Lower lobe of right lung (tissue), 2 donors: ENCODE measurements around the gene CCT5. TPM values are rescaled to one million over a fixed set of nuclear protein-coding genes. Genes with fewer than 3 reads are reported as not detected.
A peak's percentile ranks its signal among the peaks of the same experiment; 100 is the strongest.
"Not testable (repeated sequence)": the region's sequence is repeated elsewhere in the genome, so short reads cannot be mapped to it uniquely, and the experiment has no call there.

Experiments used
- ATAC-seq, 2 donors: fragments of 200-7000 bp; cut with Tn5 transposase; one replicate each; pipeline ENCODE4 v1.9.1; 2020 to 2022; ENCODE audit warnings: mild to moderate bottlenecking in 2 of 2, moderate library complexity in 2 of 2
- DNase-seq: peaks from one replicate; pipeline ENCODE4 v3.0.0-alpha.2; 2020
- H3K27ac ChIP-seq: fragments of 200-600 bp; one replicate; pipeline ENCODE4 v1.8.0; 2022
- H3K27me3 ChIP-seq: fragments of 200-600 bp; one replicate; pipeline ENCODE4 v1.8.0; 2022; ENCODE audit warnings: low read depth
- H3K36me3 ChIP-seq: fragments of 200-600 bp; one replicate; pipeline ENCODE4 v1.8.0; 2022; ENCODE audit warnings: mild to moderate bottlenecking
- H3K4me1 ChIP-seq: fragments of 200-600 bp; one replicate; pipeline ENCODE4 v1.8.0; 2022
- H3K4me3 ChIP-seq: fragments of 200-600 bp; one replicate; pipeline ENCODE4 v1.8.0; 2022; ENCODE audit warnings: mild to moderate bottlenecking
- H3K9me3 ChIP-seq: fragments of 200-600 bp; one replicate; pipeline ENCODE4 v1.8.0; 2022
- intact Hi-C: fragments of 100-400 bp; cut with DNase I; formaldehyde crosslinking; loops from one replicate; pipeline ENCODE4 v1.11.0; 2022
- total RNA-seq: library from RNA; stranded (reverse); fragmentation: NEBNext Ultra II Directional; extraction: Animal tissue kit (Norgen Biotek cat#: 25700); gene quantifications from one replicate; pipeline ENCODE4 v1.2.1, GENCODE V29; 2021
- TF ChIP-seq, protein P1 (sequence below): fragments of 200-600 bp; IDR thresholded peaks from one replicate; pipeline ENCODE4 v1.8.0; 2022; ENCODE audit warnings: antibody characterized with exemption, mild to moderate bottlenecking
- donor health status: DM: no; HTN: yes; CAD: no; lungs with severe emphysema.

The CCT5 gene
- total RNA-seq, 1 donor from 2014 or later = 116 TPM

- Histone ChIP-seq H3K4me1 (no peaks in the 10 kb centered on the region), H3K9me3 (no peaks in the 10 kb centered on the region), H3K27ac (no peak overlapping the region), H3K4me3 (no peak overlapping the region), H3K27me3 (no peaks in the 10 kb centered on the region), H3K36me3 (peaks cover 28% of the 10 kb centered on the region)
- intact Hi-C loops = no loop called here
- TF ChIP-seq, protein P1, sequence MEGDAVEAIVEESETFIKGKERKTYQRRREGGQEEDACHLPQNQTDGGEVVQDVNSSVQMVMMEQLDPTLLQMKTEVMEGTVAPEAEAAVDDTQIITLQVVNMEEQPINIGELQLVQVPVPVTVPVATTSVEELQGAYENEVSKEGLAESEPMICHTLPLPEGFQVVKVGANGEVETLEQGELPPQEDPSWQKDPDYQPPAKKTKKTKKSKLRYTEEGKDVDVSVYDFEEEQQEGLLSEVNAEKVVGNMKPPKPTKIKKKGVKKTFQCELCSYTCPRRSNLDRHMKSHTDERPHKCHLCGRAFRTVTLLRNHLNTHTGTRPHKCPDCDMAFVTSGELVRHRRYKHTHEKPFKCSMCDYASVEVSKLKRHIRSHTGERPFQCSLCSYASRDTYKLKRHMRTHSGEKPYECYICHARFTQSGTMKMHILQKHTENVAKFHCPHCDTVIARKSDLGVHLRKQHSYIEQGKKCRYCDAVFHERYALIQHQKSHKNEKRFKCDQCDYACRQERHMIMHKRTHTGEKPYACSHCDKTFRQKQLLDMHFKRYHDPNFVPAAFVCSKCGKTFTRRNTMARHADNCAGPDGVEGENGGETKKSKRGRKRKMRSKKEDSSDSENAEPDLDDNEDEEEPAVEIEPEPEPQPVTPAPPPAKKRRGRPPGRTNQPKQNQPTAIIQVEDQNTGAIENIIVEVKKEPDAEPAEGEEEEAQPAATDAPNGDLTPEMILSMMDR = no peak
- DNase-seq (no peak), ATAC-seq (no peak)
Observed at GRCh38 chr5:10268100-10268499, 18.0 kb downstream of the CCT5 start.

DNA sequence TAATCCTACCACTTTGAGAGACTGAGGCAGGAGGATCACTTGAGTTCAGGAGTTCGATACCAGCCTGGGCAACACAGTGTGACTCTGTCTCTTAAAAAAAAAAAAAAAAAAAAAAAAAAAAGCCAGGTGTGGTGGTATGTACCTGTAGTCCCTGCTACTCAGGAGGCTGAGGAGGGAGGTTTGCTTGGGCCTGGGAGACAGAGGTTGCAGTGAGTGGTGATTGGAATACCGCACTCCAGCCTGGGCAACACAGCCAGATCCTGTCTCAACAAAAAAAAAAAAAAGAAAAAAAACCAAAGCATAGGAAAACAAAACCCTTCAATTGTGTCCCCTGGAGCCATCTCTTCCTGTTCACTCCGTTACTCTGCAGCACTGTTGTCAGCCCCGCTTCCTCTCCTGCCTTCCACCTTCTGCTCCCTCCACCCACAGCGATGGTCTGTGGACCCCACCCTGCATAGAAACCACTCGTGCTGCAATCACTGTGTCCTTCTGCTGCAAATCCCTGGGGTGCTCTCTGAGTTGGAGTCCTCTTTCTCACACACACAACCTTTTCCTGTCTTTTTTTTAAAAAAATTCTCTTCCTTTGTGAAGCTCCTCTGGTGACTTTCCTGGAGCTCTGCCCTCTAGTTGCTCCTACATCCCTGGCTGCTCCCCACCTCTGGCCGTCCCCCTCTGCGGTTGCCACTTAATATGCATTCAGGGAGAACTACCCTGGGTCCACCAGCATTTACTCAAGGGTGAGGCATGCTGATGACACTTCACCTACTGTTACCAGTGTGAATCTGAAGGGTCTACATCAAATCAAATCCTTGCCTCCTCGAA, 22.2 kb downstream of the CCT5 start:
- TF ChIP-seq, protein P1 = no peak
- no peak for DNase-seq

DNA sequence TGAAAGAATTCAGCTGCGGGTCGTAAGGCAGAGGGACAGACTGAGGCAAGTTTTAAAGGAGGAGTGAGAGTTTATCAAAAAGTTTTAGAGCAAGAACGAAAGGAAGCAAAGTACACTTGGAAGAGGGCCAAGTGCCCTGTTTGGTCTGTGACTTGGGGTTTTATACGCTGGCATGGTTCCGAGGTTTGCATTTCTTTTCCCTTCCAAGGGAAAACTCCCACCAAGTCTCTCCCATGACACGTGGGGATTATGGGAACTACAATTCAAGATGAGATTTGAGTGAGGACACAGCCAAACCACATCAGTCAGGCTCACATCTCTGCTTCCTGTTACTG, 22.8 kb downstream of the CCT5 start:
- H3K27me3 ChIP-seq, H3K9me3 ChIP-seq, H3K4me3 ChIP-seq, H3K4me1 ChIP-seq, DNase-seq, intact Hi-C loops, H3K27ac ChIP-seq, H3K36me3 ChIP-seq, ATAC-seq: not testable (repeated sequence)

More for the DNA sequence above, 22.2 kb downstream of the CCT5 start:
- Histone ChIP-seq H3K4me3 (no peak overlapping the region), H3K27me3 (no peaks in the 10 kb centered on the region), H3K36me3 (no peaks in the 10 kb centered on the region), H3K4me1 (no peaks in the 10 kb centered on the region), H3K27ac (no peak overlapping the region), H3K9me3 (no peaks in the 10 kb centered on the region)
- intact Hi-C loops = no loop called here
- no peak for ATAC-seq

GRCh38 chr5:10275460-10275859, 25.4 kb downstream of the CCT5 start:
- Histone ChIP-seq H3K4me3 (no peak overlapping the region), H3K9me3 (no peaks in the 10 kb centered on the region), H3K27ac (no peak overlapping the region), H3K27me3 (no peaks in the 10 kb centered on the region), H3K4me1 (no peaks in the 10 kb centered on the region), H3K36me3 (no peaks in the 10 kb centered on the region)
- no peak for ATAC-seq
- intact Hi-C loops = no loop called here
- TF ChIP-seq, protein P1 = no peak
- DNase-seq = no peak

GRCh38 chr5:10275991-10276390, 25.9 kb downstream of the CCT5 start:
- DNase-seq (no peak), ATAC-seq (peak; percentile 48 to 57)
- H3K36me3 ChIP-seq = no peaks in the 10 kb centered on the region
- TF ChIP-seq, protein P1 = no peak
- H3K9me3 ChIP-seq = no peaks in the 10 kb centered on the region
- H3K4me1 ChIP-seq = no peaks in the 10 kb centered on the region
- intact Hi-C loops = no loop called here
- H3K27me3 ChIP-seq = no peaks in the 10 kb centered on the region
- H3K4me3 ChIP-seq = no peak overlapping the region
- no peak overlapping the region for H3K27ac ChIP-seq

- H3K36me3 ChIP-seq = no peaks in the 10 kb centered on the region
- no peaks in the 10 kb centered on the region for H3K9me3 ChIP-seq
- intact Hi-C loops = no loop called here
- no peaks in the 10 kb centered on the region for H3K4me1 ChIP-seq
- no peak overlapping the region for H3K4me3 ChIP-seq
- DNase-seq (no peak), ATAC-seq (no peak)
- no peaks in the 10 kb centered on the region for H3K27me3 ChIP-seq
- TF ChIP-seq, protein P1 = no peak
- H3K27ac ChIP-seq = no peak overlapping the region
Observed at GRCh38 chr5:10276691-10277090, 26.6 kb downstream of the CCT5 start.
